Stimulated activated CD8-positive, alpha-beta memory T cell treated with anti-CD3 and anti-CD28 coated beads, Interleukin-15, amount 100 ng/mL, for 4 hours (primary cell): ENCODE results near the gene MIDN.
"Not testable (repeated sequence)": the region's sequence is repeated elsewhere in the genome, so short reads cannot be mapped to it uniquely, and the experiment has no call there.

Source experiments
- DNase-seq, 2 donors: peaks; one replicate each; pipeline ENCODE4 v3.0.0-alpha.2; 2020; ENCODE audit warnings: low read depth in 2 of 2

MIDN gene

GRCh38 chr19:1248139-1248785, at the start of gene MIDN:
TSS of gene MIDN (plus strand) at chr19:1248583. CDS start at chr19:1250297, 1,714 bp downstream.
- no peak for DNase-seq

- DNase-seq, result no peak
Observed at GRCh38 chr19:1199531-1199930, 48.9 kb upstream of the MIDN start.

- not testable (repeated sequence) for DNase-seq
Observed at GRCh38 chr19:1200614-1201013, 47.8 kb upstream of the MIDN start.

GRCh38 chr19:1205114-1206099, 43.0 kb upstream of the MIDN start, which contains the start of gene STK11:
TSS of gene STK11 (plus strand) at chr19:1205778. CDS start at chr19:1206914, 1,136 bp downstream.
- peak; percentile 97 to 100 for DNase-seq

- DNase-seq, result no peak
Observed at GRCh38 chr19:1206150-1206863, 42.1 kb upstream of the MIDN start.

GRCh38 chr19:1206864-1207450, 41.4 kb upstream of the MIDN start:
- no peak for DNase-seq

GRCh38 chr19:1208830-1209229, 39.6 kb upstream of the MIDN start:
- DNase-seq, result not testable (repeated sequence)

GRCh38 chr19:1210227-1210538, 38.2 kb upstream of the MIDN start:
- no peak for DNase-seq

GRCh38 chr19:1211494-1212234, 36.7 kb upstream of the MIDN start:
- no peak for DNase-seq

- no peak for DNase-seq
Observed at GRCh38 chr19:1213391-1214286, 34.7 kb upstream of the MIDN start.

GRCh38 chr19:1214299-1214861, 34.0 kb upstream of the MIDN start:
- no peak for DNase-seq

- no peak for DNase-seq
Observed at GRCh38 chr19:1214862-1215731, 33.3 kb upstream of the MIDN start.

- DNase-seq, result no peak
Observed at GRCh38 chr19:1216756-1217155, 31.6 kb upstream of the MIDN start.

GRCh38 chr19:1217366-1217765, 31.0 kb upstream of the MIDN start:
- no peak for DNase-seq

- no peak for DNase-seq
Observed at GRCh38 chr19:1218751-1219567, 29.4 kb upstream of the MIDN start.

GRCh38 chr19:1219786-1220476, 28.5 kb upstream of the MIDN start:
- DNase-seq, result no peak

- no peak for DNase-seq
Observed at GRCh38 chr19:1220477-1220930, 27.9 kb upstream of the MIDN start.
